HG02943 (cell line): Measurements from ENCODE around the gene SGF29.
"Not testable (repeated sequence)": the region's sequence is repeated elsewhere in the genome, so short reads cannot be mapped to it uniquely, and the experiment has no call there.

Experiments used
- ATAC-seq: cut with Tn5 transposase; IDR thresholded peaks from one replicate; pipeline ENCODE4 v1.9.1; 2021; ENCODE audit warnings: mild to moderate bottlenecking, low read depth, moderate library complexity; ENCODE audit not compliant: unreplicated experiment

SGF29 gene

GRCh38 chr16:28638359-28638758 lies 84.6 kb downstream of the SGF29 start:
- not testable (repeated sequence) for ATAC-seq

- not testable (repeated sequence) for ATAC-seq
These were observed 86.2 kb downstream of the SGF29 start for GRCh38 chr16:28639959-28640358.
